Measurements from ENCODE around the gene CFAP206.

Gene CFAP206

GRCh38 chr6:87407901-87408720 lies at the start of gene CFAP206:
Gene CFAP206 (plus strand): TSS chr6:87407972. CDS start chr6:87409840, 1,868 bp downstream.
- DNase-seq (ENCODE audit: low read depth), result peak; percentile 59

DNA sequence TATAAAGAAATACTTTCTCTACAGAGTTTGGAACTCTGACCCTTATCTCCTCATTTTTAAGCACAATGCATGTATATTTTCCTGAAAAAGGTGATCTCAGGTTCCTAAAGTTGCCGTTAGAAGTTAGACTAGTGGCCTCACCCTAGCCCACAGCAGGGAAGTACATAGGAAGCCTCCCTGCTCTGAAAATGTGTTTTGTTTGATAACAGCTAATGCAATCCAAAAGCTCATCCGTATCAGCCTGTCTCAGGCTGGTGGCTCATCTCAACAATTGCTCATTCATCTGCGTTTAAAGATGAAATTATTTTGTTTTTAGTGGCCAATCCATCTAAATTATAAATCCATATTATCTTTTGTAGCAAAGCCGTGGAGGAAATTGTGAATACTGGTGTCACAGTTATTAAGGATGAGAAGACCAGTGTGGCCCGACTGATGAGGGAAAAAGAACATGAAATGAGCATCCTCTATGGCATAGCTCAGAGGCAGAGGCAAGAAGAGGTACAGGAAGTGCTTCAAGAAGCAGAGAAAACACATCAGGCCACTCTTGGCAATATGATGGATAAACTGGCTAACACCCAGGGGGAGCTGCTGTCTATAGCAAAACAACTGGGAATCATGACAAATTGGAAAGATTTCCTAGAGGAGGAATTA lies 43.0 kb upstream of the CFAP206 start:
- DNase-seq (ENCODE audit: low read depth), result no peak

GRCh38 chr6:87366072-87366827 lies 41.5 kb upstream of the CFAP206 start:
- DNase-seq (ENCODE audit: low read depth), result no peak

DNA sequence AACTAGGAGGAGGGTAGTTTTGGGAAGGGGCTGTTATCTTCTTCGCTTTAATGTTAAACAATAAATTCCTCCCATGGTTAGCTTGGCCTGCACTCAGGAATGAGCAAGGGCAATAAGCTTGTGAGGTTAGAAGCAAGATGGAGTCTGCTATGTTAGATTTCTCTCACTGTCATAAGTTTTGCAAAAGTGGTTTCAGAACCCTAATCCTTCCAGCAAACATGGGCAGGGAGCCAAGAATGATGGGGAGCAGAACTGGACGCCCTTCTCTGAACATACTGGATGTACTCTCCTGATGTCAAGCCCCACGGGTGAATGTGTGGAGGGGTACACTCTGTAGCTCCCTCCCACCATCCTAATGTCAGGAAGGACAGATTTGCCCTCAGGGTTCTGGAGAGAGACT lies 40.9 kb upstream of the CFAP206 start:
- no peak for DNase-seq (ENCODE audit: low read depth)

DNA sequence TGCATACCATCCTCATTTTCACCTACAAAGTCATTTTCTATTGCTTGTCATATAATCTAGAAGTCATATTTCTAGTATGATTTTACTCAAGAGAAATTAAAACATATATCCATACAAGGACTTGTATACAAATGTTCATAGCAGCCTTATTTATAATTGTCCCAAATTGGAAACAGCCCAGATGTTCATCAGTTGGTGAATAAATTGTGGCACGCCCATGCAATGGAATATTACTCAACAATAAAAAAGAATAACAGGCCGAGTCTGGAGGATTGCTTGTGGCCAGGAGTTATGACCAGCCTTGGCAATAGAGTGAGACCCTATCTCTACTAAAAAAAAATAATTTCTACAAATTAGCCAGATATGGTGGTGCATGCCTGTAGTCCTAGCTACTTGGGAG lies 34.4 kb upstream of the CFAP206 start:
- no peak for DNase-seq (ENCODE audit: low read depth)

DNA sequence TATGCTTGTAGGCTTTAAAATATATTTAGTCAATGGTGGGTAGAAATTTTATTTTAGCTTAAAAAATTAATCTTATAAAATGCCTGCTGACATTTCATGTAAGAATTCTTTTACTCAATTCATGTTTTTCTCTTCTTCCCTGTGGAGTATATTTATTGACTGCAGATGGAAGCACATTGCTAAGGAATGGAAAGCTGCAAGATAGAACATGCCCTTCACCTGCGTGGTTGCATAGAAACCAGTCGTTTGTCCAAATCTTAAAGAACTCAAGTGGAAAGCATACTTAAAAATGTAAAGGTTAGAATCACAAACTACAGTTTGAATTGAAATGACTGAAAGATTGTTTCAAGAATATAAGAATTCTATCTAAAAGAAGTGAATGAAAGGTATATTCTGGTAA lies 32.5 kb upstream of the CFAP206 start:
- DNase-seq (ENCODE audit: low read depth), result no peak

- no peak for DNase-seq (ENCODE audit: low read depth)
Measured at GRCh38 chr6:87376643-87377042, 31.1 kb upstream of the CFAP206 start.

GRCh38 chr6:87378947-87379346 lies 28.8 kb upstream of the CFAP206 start:
- DNase-seq (ENCODE audit: low read depth), result no peak

DNA sequence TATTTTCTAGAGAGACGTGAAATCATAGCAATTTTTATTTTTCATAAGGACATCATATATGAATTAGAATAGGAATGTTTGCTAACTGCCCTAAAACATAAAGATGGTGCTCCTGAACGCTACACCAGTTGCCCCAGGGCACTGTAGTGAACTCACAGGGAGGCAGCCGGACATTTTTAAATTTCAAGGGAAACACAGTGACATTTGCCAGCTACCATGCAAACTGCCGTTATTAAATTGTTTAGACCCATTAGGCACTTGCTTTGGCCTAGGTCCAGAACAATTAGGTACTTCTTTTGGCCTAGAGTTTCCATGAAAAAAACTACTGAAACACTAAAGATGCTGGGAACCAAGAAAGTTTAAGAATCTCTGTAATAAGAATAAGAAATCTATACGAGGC lies 24.9 kb upstream of the CFAP206 start:
- DNase-seq (ENCODE audit: low read depth), result no peak

- DNase-seq (ENCODE audit: low read depth), result no peak
Measured at GRCh38 chr6:87384038-87384437, 23.7 kb upstream of the CFAP206 start.

DNA sequence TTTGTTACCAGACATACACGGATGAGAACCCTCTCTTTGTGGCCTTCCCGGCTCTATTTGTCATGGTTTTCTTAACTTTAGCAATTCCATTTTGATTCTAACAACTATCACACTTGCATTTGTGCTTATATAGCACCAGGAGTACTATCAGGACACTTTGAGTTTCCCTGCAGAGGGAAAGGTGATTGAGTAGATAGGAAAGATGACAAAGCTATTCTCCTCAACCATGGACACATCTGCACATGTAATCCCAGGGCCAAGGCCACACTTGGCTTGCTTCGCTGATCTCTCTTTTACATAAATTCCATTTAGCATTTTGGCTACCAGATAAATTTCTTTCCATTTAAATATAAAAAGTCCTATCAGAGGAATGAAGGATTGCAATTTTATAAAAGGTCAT lies 23.3 kb upstream of the CFAP206 start:
- DNase-seq (ENCODE audit: low read depth), result no peak

GRCh38 chr6:87391334-87391733 lies 16.4 kb upstream of the CFAP206 start:
- DNase-seq (ENCODE audit: low read depth), result no peak

GRCh38 chr6:87393026-87393622 lies 14.6 kb upstream of the CFAP206 start:
- DNase-seq (ENCODE audit: low read depth), result peak; percentile 12

- DNase-seq (ENCODE audit: low read depth), result no peak
Measured at GRCh38 chr6:87395431-87395830, 12.3 kb upstream of the CFAP206 start.

DNA sequence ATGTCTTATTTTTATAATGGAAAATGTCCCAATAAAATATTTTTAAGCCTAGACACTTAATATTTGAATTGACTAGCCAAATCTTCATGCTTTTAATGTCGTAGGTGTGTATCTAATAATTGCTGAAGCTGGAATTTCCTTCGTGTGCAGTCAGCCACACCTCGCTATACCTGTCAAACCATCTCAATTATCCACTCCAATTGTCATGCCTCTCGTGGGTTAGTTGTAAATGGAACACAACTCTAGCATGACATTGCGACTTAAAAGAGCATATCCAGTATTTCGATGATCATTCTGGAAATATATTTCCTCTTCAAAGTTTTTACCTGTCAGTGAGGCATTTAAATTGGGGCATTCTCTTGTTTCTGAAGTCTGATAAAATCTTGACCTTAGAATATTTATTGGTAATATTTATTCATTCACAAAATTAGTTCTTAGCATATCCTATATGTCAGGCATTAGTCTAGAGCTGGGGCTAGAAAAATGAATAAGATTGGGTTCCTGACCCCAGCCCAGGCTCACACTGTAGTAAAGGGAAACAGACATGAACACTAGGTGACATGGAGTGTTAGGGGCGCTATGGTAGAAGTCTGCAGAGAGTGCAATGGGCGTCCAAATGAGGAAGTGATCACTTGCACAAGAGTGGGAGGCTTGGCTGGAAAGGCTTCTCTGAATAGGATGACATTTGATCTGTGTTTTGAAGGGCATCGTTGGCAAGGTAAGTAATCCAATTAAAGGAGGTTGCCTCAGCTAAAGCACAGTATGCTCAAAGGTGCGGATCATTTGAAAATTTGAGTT lies 11.0 kb upstream of the CFAP206 start:
- no peak for DNase-seq (ENCODE audit: low read depth)

DNA sequence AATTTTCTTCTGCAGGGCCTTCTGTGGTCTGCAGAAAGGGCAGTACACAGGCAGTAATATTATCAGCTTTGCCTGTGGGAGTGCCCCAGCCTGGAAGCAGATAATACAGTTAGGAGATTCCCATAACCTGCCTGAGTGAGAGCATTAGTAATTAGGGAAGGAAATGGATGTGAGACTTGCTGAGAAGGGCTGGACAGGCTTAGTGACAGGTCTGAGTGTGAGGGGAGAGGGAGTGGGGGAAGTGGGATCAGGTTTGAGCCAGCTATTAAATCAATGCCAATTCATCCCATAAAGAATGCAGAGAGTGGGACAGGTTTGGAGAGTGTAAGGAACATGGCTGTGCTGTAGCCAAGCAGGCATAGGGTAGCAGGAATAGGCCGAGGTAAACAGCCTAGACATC lies 10.1 kb upstream of the CFAP206 start:
- DNase-seq (ENCODE audit: low read depth), result no peak

- no peak for DNase-seq (ENCODE audit: low read depth)
Measured at GRCh38 chr6:87401832-87402231, 5.9 kb upstream of the CFAP206 start.

GRCh38 chr6:87407561-87407900 lies 241 bp upstream of the CFAP206 start:
- DNase-seq (ENCODE audit: low read depth), result no peak

DNA sequence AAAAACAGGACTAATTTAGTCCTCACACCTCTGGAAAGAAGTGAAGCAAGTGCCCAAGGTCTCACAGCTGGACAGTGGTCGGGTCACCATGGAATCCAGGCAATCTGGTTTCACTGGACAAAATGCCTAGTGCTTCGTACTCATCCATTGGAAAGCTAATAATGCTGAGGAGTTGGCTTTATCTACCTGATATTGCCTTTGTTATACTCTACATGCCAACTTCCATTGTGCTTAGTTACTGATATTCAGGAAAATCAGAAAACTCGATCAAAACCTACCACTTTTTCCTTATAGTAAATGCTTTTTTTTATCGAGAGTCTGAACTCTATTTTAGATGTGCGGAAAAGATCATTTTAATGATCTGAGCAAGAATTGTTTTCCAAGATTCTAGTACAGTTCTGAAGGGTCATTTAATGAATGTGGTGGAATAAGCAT lies 966 bp downstream of the CFAP206 start:
- DNase-seq (ENCODE audit: low read depth), result no peak

DNA sequence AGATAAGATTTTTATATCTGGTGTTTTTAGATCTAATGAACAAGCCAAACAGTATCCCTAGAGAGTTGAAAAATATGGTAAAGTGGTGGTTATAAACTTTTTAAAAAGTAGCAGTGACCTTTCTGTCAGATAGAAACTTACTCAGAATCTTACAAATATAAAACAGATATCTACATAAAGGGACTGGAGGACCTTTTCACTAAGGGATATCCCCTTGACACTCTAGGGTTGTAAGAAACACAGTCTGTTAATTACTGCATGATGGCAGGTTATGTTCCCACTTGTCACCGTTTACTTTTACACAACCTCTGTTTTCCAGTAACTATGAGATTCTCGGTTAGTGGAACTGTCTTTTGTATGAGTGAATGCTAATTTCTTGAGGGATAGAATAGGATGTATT lies 11.5 kb downstream of the CFAP206 start:
- DNase-seq (ENCODE audit: low read depth), result no peak

- DNase-seq (ENCODE audit: low read depth), result no peak
Measured at GRCh38 chr6:87420360-87420759, 12.6 kb downstream of the CFAP206 start.

DNA sequence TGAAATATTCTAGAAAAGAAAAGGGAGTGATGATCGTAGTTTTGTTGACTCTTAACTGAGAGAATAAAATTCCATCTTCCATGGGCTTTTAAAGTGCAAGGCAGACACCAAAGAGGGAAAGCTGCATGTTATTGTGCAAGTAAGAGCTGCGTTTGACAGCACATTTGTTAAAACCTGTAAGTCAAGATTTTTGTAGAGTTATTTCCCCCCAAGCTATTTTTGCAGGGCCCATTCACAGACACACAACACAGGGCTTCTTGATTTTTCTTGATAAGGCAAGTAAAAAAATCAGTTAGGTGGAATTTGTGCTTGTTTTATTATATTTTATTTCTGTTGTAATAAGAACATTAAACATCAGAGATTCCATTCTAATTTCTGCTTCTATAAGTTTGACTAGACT lies 13.8 kb downstream of the CFAP206 start:
- no peak for DNase-seq (ENCODE audit: low read depth)
